ENCODE data around the gene UCP3. TPM values are rescaled to one million over a fixed set of nuclear protein-coding genes. Genes with fewer than 3 reads are reported as not detected.
A peak's percentile ranks its signal among the peaks of the same experiment; 100 is the strongest.

Gene UCP3, protein sequence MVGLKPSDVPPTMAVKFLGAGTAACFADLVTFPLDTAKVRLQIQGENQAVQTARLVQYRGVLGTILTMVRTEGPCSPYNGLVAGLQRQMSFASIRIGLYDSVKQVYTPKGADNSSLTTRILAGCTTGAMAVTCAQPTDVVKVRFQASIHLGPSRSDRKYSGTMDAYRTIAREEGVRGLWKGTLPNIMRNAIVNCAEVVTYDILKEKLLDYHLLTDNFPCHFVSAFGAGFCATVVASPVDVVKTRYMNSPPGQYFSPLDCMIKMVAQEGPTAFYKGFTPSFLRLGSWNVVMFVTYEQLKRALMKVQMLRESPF
- 1 to 10 TPM in 2 of 6 experiments, under 1 TPM in 4; 0.20 to 1.5 (median 0.42) TPM for total RNA-seq
- long read RNA-seq, result 0 reads

DNA sequence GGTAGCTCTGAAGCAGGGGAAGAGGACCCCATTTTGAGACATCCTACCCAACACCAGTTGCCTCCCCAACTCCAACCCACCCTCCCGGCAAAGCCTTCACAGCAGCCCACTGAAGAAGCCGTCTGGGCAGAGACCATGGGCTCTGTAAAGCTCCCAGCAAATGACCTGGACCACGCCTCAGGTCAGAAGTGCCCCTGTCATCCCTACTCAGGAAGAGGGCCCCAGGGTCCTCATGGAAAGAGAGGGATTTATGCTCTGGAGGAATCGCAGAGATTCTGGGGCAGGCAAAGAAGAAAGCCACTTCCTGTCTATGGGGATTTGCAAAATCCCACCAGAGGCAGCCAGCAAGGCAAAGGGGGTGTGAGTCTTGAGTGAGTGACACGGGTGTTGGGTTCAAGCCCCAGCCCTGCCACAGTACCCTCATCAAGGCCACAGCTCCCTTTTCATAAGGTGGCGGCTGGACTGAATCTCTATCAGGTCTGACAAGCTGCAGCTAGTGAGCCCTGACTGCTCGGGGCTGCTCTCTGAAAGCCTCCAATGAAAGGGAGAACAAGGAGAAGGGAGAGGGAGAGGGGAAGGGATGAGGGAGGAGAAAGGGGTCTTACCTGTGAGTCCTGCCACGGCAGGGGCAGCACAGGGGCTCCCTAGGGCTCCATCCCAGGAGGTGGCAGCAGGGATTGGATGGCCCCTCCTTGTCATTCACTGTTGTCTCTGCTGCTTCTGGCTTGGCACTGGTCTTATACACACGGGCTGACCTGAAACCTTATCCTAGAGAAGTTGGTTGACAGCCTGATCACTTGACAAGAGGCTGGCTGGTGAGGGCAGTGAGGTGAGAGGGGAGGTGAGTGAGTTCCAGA, at the start of gene UCP3:
UCP3 (minus strand) TSS at position 713 of the 857 bp plus-strand sequence. CDS start 2,043 bp downstream, outside the sequence.
- H3K27ac ChIP-seq, result no peak within 1 kb of the TSS
- H3K4me1 ChIP-seq, result peaks cover 0 to 4% (median 0%) of the 10 kb centered on the region in 4 donors
- 46% methylated on average over 2 of the region's 9 CpGs for WGBS (ENCODE audit: insufficient coverage, low coverage, low lambda C conversion rate, missing lambda C conversion rate)
- H3K4me3 ChIP-seq, result no peak within 1 kb of the TSS
- ATAC-seq (no peak), DNase-seq (no peak)
- TF ChIP-seq POLR2A (IDR thresholded peaks at IDR 0.05), result no peak
- TF ChIP-seq, protein P1, sequence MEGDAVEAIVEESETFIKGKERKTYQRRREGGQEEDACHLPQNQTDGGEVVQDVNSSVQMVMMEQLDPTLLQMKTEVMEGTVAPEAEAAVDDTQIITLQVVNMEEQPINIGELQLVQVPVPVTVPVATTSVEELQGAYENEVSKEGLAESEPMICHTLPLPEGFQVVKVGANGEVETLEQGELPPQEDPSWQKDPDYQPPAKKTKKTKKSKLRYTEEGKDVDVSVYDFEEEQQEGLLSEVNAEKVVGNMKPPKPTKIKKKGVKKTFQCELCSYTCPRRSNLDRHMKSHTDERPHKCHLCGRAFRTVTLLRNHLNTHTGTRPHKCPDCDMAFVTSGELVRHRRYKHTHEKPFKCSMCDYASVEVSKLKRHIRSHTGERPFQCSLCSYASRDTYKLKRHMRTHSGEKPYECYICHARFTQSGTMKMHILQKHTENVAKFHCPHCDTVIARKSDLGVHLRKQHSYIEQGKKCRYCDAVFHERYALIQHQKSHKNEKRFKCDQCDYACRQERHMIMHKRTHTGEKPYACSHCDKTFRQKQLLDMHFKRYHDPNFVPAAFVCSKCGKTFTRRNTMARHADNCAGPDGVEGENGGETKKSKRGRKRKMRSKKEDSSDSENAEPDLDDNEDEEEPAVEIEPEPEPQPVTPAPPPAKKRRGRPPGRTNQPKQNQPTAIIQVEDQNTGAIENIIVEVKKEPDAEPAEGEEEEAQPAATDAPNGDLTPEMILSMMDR (IDR thresholded peaks at IDR 0.05), result no peak
- intact Hi-C loops (cut with DNase I), result no loop called here
- no peaks in the 10 kb centered on the region for H3K27me3 ChIP-seq
- no peaks in the 10 kb centered on the region for H3K9me3 ChIP-seq
- no peaks in the 10 kb centered on the region for H3K36me3 ChIP-seq

DNA sequence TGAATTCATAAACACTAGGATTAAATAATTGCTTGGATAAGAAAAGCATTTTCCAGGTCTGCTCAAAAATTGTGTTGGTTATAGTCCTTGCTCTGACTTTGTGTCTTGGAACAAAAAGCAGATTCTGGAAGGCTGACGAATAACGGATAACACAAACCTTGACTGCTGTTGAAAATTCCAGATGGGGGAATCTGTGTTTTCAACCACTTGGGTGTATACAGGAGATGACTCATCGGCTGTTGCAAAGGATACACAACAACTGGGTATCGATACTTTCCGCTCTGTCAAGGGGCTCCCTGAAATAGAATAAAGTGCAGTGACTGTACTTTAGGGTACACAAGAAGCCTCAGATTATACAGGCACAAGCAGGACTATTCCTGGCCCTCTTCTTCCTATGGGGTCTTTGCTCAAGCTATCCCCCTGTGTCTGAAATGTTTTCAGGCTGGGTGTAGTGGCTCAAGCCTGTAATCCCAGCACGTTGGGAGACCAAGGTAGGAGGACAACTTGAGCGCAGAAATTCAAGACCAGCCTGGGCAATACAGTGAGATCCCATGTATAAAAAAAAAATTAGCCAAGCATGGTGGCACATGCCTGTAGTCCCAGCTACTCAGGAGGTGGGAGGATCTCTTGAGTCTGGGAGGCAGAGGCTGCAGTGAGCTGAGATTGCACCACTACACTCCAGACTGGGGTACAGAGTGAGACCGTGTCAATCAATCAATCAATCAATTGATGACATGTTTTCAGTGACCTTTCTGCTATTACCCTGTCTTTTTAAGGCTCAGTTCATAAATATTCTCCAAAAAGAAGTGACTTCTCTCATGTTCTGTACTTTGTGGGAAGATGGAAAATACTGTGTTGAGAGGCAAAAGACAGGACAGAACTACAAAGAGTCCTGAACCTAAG, 48.6 kb upstream of the UCP3 start:
- Histone ChIP-seq H3K27ac (no peak overlapping the region), H3K9me3 (no peaks in the 10 kb centered on the region), H3K4me3 (no peak overlapping the region), H3K4me1 (no peaks in the 10 kb centered on the region), H3K36me3 (no peaks in the 10 kb centered on the region), H3K27me3 (no peaks in the 10 kb centered on the region)
- ATAC-seq (peak in 2 of 4 donors; percentile 25 to 62), DNase-seq (no peak)
- TF ChIP-seq, protein P1 (IDR thresholded peaks at IDR 0.05), result no peak
- TF ChIP-seq POLR2A (IDR thresholded peaks at IDR 0.05), result no peak
- WGBS (ENCODE audit: insufficient coverage, low coverage, low lambda C conversion rate, missing lambda C conversion rate), result 80% methylated on average over 5 of the region's 8 CpGs
- intact Hi-C loops (cut with DNase I), result no loop called here

DNA sequence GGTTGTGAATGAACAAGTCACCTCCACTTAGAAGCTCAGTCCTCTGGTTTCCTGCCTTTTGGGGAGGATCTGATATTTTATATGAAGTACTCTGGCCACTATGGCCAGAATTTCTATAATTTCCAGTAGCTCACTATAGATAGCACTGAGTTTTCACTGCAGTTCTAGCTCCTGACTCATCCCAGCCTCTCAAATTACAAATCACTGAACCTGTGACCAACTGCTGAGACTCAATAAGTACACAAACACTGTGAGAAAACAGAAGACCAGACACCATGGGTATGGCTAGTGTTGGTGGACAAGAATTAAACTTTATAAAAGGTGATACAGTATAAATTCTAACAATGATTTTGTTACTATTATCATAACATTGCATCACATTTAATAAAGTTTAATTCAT, 47.1 kb upstream of the UCP3 start:
- no peaks in the 10 kb centered on the region for H3K4me1 ChIP-seq
- H3K36me3 ChIP-seq, result no peaks in the 10 kb centered on the region
- no peak overlapping the region for H3K4me3 ChIP-seq
- no peaks in the 10 kb centered on the region for H3K9me3 ChIP-seq
- no peak for DNase-seq
- no peak overlapping the region for H3K27ac ChIP-seq
- TF ChIP-seq POLR2A (IDR thresholded peaks at IDR 0.05), result no peak
- TF ChIP-seq, protein P1 (IDR thresholded peaks at IDR 0.05), result no peak
- H3K27me3 ChIP-seq, result no peaks in the 10 kb centered on the region
- ATAC-seq, result no peak
- intact Hi-C loops (cut with DNase I), result no loop called here

DNA sequence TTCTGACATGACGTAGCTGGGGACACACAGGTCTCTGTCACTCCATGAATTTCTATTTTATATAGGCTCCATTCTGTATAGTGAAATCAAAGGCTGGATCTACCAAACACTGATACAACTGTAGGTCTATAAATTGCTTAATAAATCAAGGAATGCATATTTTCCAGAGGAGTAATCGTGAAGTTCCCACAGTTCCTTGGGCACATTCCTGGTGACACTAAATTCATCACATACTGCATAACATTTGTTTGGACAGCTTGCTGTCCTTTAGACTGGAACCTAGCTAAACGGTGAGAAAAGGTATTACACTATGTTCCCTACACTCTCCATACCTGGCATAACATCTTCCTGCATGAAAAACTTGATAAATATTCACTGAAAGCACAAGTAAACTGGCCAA, 41.6 kb upstream of the UCP3 start:
- no peaks in the 10 kb centered on the region for H3K4me1 ChIP-seq
- no peaks in the 10 kb centered on the region for H3K9me3 ChIP-seq
- ATAC-seq (no peak), DNase-seq (no peak)
- TF ChIP-seq POLR2A (IDR thresholded peaks at IDR 0.05), result no peak
- TF ChIP-seq, protein P1 (IDR thresholded peaks at IDR 0.05), result no peak
- peaks cover 0 to 9% (median under 1%) of the 10 kb centered on the region in 4 donors for H3K36me3 ChIP-seq
- 98% methylated on average over 3 of the region's 3 CpGs for WGBS (ENCODE audit: insufficient coverage, low coverage, low lambda C conversion rate, missing lambda C conversion rate)
- no peaks in the 10 kb centered on the region for H3K27me3 ChIP-seq
- H3K4me3 ChIP-seq, result no peak overlapping the region
- H3K27ac ChIP-seq, result no peak overlapping the region
- intact Hi-C loops (cut with DNase I), result no loop called here

Measured in right lobe of liver (tissue), 6 donors.